ENCODE data around the gene PYDC1. TPM values are rescaled to one million over a fixed set of nuclear protein-coding genes. Genes with fewer than 3 reads are reported as not detected.
A peak's percentile ranks its signal among the peaks of the same experiment; 100 is the strongest.

Gene PYDC1
- total and polyA plus RNA-seq, 2 of the 13 experiments (the other 11 are each of a cell fraction or from before 2014, with no cell fraction given): not detected

DNA sequence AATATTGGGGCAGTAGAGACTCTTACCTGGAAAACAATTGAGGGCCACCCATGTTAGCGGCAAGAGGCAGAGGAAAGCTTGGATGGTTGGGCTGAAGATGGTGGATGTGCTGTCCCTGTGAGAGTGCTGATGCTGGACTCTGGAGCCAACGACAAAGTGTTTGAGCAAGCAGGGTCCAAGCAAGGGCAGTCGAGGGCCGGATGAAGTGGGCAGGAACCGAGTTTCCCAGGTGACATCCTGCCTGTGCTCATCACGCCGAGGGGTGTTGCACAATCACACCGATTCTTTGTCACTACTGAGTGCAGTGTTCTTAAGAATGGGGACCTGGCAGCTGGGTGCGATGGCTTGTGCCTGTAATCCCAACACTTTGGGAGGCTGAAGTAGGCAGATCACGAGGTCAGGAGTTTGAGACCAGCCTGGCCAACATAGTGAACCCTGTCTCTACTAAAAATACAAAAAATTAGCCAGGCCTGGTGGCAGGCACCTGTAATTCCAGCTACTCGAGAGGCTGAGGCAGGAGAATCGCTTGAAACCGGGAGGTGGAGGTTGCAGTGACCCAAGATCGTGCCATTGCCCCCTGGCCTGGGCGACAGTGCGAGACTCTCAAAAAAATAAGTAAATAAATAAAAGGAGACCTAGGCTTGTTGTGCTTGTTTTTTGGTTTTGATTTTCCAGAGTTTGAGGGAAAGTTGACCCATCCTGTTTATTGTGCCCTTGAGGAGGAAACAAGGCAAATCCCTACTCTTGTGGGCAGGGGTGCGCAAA lies 20.4 kb downstream of the PYDC1 start (continued):
- TF ChIP-seq ZNF850 (CRISPR knock-in tag; conservative IDR thresholded peaks at IDR 0.05): no peak
- TF ChIP-seq AGO2 (optimal IDR thresholded peaks at IDR 0.05; ENCODE audit: low read depth, low read length): peak; percentile 93
- TF ChIP-seq ZSCAN21 (CRISPR knock-in tag; IDR thresholded peaks at IDR 0.05; ENCODE audit: borderline replicate concordance): no peak
- TF ChIP-seq MTA3 (CRISPR knock-in tag; IDR thresholded peaks at IDR 0.05): no peak
- no peak for TF ChIP-seq MEF2D (CRISPR knock-in tag; IDR thresholded peaks at IDR 0.05)
- TF ChIP-seq POLR2A (IDR thresholded peaks at IDR 0.05; ENCODE audit: insufficient read depth in 1 of 2, low read depth in 2 of 2, low read length in 2 of 2): peak; percentile 61 to 64; a peak in 3 of 4 replicates
- TF ChIP-seq KLF16 (CRISPR knock-in tag; IDR thresholded peaks at IDR 0.05): no peak
- 0 out of 2 replicates have a peak, but pooled peaks have one; percentile 53 for TF ChIP-seq PAF1 (CRISPR knock-in tag; IDR thresholded peaks at IDR 0.05)
- no peak for TF ChIP-seq MTA1 (CRISPR knock-in tag; IDR thresholded peaks at IDR 0.05; ENCODE audit: borderline replicate concordance)
- peak; percentile 41; the same call in 1 of the 2 replicates for TF ChIP-seq RXRA (CRISPR knock-in tag; IDR thresholded peaks at IDR 0.05)
- TF ChIP-seq, protein P1, sequence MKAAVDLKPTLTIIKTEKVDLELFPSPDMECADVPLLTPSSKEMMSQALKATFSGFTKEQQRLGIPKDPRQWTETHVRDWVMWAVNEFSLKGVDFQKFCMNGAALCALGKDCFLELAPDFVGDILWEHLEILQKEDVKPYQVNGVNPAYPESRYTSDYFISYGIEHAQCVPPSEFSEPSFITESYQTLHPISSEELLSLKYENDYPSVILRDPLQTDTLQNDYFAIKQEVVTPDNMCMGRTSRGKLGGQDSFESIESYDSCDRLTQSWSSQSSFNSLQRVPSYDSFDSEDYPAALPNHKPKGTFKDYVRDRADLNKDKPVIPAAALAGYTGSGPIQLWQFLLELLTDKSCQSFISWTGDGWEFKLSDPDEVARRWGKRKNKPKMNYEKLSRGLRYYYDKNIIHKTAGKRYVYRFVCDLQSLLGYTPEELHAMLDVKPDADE (CRISPR knock-in tag; IDR thresholded peaks at IDR 0.05): no peak
- no peak for TF ChIP-seq TOE1 (CRISPR knock-in tag; IDR thresholded peaks at IDR 0.05)
- TF ChIP-seq ZNF724P (CRISPR knock-in tag; IDR thresholded peaks at IDR 0.05; ENCODE audit: borderline replicate concordance): no peak
- TF ChIP-seq MBD4 (IDR thresholded peaks at IDR 0.05; ENCODE audit: borderline replicate concordance, low read length): 0 out of 2 replicates have a peak, but pooled peaks have one; percentile 37
- TF ChIP-seq, protein P2, sequence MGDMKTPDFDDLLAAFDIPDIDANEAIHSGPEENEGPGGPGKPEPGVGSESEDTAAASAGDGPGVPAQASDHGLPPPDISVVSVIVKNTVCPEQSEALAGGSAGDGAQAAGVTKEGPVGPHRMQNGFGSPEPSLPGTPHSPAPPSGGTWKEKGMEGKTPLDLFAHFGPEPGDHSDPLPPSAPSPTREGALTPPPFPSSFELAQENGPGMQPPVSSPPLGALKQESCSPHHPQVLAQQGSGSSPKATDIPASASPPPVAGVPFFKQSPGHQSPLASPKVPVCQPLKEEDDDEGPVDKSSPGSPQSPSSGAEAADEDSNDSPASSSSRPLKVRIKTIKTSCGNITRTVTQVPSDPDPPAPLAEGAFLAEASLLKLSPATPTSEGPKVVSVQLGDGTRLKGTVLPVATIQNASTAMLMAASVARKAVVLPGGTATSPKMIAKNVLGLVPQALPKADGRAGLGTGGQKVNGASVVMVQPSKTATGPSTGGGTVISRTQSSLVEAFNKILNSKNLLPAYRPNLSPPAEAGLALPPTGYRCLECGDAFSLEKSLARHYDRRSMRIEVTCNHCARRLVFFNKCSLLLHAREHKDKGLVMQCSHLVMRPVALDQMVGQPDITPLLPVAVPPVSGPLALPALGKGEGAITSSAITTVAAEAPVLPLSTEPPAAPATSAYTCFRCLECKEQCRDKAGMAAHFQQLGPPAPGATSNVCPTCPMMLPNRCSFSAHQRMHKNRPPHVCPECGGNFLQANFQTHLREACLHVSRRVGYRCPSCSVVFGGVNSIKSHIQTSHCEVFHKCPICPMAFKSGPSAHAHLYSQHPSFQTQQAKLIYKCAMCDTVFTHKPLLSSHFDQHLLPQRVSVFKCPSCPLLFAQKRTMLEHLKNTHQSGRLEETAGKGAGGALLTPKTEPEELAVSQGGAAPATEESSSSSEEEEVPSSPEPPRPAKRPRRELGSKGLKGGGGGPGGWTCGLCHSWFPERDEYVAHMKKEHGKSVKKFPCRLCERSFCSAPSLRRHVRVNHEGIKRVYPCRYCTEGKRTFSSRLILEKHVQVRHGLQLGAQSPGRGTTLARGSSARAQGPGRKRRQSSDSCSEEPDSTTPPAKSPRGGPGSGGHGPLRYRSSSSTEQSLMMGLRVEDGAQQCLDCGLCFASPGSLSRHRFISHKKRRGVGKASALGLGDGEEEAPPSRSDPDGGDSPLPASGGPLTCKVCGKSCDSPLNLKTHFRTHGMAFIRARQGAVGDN (CRISPR knock-in tag; IDR thresholded peaks at IDR 0.05): peak; percentile 52
- TF ChIP-seq CEBPG (CRISPR knock-in tag; IDR thresholded peaks at IDR 0.05): peak; percentile 84
- TF ChIP-seq, protein P3, sequence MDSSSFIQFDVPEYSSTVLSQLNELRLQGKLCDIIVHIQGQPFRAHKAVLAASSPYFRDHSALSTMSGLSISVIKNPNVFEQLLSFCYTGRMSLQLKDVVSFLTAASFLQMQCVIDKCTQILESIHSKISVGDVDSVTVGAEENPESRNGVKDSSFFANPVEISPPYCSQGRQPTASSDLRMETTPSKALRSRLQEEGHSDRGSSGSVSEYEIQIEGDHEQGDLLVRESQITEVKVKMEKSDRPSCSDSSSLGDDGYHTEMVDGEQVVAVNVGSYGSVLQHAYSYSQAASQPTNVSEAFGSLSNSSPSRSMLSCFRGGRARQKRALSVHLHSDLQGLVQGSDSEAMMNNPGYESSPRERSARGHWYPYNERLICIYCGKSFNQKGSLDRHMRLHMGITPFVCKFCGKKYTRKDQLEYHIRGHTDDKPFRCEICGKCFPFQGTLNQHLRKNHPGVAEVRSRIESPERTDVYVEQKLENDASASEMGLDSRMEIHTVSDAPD (CRISPR knock-in tag; IDR thresholded peaks at IDR 0.05): no peak
- peak; percentile 80 for TF ChIP-seq POLR2G (IDR thresholded peaks at IDR 0.05; ENCODE audit: low read depth, low read length)
- TF ChIP-seq ZNF260 (CRISPR knock-in tag; IDR thresholded peaks at IDR 0.05; ENCODE audit: borderline replicate concordance, low read depth): no peak
- no peak for TF ChIP-seq GLI4 (CRISPR knock-in tag; IDR thresholded peaks at IDR 0.05; ENCODE audit: borderline replicate concordance)

Measured in HepG2 (cell line).